Stimulated activated CD8-positive, alpha-beta memory T cell treated with anti-CD3 and anti-CD28 coated beads, Interleukin-4, amount 100 ng/mL, for 4 hours (primary cell): Measurements from ENCODE around the gene METTL26.

Experiments used
- DNase-seq, 2 donors: peaks; one replicate each; pipeline ENCODE4 v3.0.0-alpha.2; 2020; ENCODE audit warnings: low read depth in 2 of 2, low spot score in 1 of 2

METTL26 gene

DNA sequence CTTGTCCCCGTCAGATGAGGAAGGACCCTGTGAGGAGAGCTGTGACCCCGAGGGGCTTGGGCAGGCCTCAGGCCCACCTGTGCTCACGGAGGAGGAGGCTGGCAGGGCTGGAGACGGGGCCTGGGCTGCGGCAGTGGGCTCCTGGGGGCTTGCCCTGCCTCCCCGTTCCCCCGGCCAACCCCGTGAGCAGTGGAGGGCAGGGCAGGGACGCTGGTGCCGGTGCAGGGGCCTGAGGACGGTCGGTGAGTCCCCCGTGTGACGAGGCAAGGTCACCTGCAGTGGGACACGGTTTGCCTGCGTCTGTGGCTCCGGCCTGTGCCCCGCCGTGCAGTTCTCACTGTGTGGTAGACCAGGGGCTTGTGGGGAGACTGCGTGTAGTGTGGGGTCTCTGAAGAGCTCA, 23.5 kb upstream of the METTL26 start:
- no peak for DNase-seq

- DNase-seq: no peak
Measured at GRCh38 chr16:658679-659571, 22.8 kb upstream of the METTL26 start.

- no peak for DNase-seq
Measured at GRCh38 chr16:657487-657886, 21.4 kb upstream of the METTL26 start.

GRCh38 chr16:654034-654433, 17.9 kb upstream of the METTL26 start:
- DNase-seq: no peak

DNA sequence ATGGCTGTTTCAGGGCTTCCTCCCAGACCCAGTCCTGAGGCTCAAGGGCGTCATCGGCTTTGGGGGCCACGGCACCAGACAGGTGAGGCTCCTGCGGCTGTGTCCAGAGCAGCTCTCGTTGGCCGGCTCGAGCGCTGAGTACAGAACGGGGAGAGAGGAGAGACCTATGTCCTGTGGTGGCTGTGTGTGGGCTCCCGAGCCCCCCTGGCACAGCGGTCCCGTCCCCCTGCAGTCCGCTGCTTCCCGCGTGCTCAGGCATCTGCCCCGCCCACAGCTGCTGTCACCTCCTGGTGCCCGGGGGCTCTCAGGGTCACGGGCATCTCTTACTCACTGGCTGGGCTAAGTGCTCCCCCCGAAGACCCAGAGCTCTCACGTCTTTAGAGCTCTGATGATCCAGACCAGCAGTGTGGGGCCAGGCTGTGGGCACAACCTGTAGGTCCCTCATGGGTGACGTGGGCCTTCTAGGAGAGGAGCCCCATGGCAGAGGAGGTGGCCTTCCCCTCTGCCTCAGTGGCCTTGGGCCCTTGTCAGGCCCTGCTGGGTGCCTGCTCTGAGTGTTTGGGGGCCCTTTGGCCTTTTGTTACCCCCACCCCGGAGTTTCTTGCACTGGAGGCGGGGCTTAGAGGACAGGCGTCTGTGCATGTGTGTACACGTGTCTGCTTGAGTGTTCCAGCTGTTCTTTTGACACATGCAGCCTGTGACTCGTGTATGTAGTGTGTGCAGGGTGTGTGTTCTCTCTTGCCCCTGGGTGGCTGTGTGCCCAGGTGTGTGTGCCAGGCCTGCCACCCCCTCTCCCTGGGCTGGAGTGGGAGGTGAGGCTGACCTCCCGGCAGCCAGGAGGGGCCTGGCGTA, 16.6 kb upstream of the METTL26 start:
- no peak for DNase-seq

DNA sequence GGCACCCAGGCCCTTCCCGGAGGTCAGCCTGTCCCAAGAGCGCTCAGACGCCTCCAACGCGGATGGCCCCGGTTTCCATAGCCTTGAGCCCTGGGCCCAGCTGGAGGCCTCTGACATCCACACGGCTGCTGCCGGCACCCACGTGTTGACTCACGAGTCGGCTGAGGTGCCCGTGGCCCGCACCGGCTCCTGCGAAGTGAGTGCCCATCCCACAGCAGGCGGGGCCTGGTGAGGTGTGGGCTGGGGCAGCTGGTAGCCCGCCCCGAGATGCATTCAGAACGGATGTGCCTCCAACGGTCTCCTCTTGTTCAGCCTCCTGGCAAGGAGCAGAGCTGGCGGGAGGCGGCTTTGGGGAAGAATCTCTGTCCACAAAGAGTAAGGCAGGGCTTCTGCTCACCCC, 15.7 kb upstream of the METTL26 start:
- no peak for DNase-seq

DNA sequence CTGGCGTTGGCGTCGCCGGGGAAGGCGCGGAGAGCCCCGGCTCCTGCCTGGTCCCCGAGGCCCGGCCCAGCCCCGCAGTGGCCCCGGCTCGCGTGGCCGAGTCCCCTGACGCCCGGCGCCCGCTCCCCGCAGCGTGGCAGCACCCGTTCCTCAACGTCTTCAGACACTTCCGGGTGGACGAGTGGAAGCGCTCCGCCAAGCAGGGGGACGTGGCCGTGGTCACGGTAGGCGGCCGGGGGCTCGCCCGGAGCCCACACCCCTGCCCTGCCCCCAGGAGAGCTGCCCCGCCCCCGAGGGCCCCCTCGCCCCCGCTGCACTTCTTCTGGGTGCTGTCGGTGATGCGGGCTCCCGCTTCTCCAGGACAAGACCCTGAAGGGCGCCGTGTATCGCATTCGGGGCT, 13.5 kb upstream of the METTL26 start:
- DNase-seq: no peak

DNA sequence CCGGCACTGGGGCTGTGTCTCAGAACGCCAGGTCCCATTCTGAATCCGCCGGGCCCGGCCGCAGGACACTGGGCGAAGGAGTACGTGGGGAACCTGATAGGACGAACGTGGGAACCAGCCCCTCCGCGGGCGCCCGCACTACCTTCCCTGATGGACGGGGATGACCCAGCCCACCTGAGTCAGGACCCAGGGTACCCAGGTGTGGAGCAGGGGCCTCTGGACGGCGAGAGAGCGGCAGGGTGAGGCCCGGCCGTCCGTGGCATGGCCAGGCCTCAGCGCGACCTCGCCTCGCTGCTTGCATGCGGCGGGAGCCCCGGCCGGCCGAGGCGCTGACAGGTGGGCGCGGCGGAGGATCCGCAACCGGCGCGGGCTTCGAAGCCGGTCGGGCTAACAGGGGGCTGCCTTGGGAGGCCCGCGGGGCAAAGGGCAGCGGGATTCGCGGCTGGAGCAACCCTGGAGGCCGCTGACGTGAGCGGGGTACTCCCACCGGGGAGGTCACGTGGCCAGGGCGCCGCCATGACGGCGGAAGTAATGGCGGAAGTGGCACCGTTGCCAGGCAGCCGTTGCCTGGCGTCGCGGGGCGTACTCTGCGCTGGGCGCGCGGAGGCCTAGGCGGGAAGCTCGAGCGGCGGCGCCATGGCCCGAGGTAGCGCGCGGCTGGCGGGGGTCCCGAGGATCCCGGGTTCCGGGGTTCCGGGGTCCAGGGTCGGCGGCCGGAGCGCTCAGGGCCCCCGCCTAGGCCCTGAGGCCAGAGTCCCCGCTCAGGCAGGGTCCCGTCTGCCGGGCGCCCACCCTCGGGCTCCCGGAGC, 12.9 kb upstream of the METTL26 start, which contains the start of gene WDR90:
TSS of gene WDR90 (plus strand) at position 585 of the 809 bp plus-strand sequence. CDS start at position 637, 52 bp downstream.
- peak; percentile 86 to 87 for DNase-seq

DNA sequence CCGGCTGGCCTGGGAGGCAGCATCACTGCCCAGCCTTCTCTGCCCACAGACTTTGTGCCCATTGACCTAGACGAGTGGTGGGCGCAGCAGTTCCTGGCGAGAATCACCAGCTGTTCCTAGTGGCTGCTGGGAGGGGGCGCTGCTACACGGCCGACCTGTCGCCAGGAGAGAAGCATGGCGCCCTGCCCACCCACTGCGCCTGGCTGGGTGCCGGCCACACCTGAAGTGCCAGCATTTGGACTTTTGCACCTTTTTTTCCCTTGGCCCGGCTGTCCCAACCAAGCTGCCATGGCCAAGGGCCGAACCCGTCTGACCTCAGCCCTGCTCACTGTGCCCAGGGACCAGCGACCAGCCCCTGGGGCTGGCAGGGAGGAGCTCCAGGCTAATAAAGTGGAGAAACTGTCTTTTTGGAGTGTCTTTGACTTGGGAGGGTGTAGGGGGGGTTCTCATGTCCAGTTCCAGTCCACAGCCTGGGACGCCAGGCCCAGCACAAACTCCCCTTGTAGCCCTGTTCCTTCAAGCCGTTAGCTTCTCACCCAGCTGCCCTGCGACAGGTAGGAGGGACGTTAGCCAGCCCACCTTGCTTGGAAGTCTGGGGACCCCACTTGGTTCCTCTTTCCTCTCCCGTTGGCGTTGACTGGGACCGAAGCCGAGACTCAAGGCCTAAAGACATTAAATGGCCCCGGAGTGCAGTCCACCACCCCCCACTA, 12.1 kb upstream of the METTL26 start:
- no peak for DNase-seq

DNA sequence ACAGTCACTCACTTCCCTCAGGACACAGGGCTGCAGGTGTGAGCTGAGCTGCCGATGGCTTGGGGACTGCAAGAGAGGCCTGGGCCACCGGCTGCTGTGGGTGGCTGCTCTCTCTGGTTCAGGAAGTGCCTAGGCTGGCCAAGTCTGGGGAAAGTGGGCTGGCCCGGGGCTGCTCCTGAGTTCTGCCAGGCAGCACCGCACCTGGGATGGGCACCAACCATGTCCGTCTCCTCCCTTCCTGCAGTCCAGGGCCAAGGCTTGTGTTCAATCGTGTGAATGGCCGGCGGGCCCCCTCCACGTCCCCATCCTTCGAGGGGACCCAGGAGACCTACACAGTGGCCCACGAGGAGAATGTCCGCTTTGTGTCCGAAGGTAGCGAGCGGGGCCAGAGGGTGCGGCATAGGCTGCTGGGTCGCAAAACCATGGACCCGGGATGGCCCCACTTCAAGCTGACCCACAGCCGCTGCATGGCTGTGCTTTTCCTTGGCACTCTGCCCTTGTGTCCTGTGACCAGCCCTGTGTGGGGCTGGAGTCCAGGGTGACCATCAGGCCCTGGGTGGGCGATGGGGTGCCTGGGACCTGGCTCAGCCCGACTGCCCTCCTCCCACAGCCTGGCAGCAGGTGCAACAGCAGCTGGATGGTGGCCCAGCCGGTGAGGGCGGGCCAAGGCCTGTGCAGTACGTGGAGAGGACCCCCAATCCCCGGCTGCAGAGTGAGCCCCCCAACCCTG, 11.2 kb upstream of the METTL26 start:
- DNase-seq: no peak

DNA sequence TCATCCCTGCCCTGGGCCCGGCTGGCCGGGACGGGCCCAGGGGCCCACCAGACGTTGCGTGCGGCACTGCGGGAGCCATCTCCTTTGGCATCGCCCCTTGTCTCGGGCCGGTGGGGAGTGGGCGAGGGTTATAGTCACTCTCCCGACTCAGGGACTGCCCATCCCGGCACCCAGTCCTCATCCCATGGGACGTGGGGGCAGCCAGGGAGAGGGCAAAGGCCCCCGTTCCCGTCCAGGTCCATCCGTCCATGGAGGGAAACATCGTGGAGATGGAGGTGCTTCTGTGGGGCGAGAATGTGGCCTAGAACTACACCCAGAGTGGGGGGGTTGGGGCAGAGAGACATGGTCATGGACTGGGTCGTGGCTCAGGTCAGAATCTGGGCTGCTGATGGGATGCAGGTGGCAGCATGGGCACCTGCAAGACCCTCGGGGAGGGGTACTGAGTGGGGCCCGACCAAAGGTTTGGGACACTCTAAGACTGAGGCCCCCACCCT, 10.6 kb upstream of the METTL26 start:
- DNase-seq: no peak

DNA sequence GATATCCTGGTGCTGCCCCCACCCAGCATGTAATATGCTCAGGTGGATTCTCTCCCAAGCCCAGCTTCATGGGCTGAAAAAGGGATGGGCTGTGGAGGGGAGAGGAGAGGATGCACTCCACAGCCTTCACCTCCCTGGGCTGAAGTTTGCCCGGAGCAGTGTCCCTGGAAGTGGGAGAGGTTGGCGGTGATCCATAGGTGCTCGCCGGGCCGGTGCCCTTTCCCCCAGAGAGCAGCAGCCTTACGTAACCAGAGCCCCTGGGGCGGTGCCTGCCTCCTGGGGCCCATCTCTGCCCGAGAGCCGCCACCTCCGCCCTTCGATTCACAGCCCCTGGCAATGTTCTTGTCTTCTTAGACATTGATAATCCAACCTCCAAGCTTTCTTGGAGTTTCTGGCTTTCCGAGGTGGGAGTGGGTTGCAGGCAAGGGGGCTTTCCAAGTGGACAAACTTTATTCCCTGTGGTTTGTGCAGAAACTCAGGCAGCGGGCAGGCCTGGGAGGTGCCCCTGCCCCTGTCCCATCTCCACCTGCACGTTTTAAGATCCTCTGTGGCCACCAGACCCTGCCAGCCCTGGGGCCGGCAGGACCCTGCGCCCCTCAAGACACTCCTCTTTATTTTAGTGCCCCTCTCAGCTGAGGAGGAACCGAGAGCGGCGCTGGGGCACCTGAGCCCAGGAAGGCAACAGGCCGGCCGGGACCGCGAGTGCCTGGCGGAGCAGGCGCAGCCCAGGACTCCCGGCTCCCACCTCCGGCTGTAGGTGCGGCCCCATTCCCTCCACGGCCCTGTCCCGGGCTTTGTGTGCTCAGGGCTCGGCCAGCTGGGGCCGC, 10.0 kb upstream of the METTL26 start:
- no peak for DNase-seq

GRCh38 chr16:644556-644955, 8.5 kb upstream of the METTL26 start:
- no peak for DNase-seq

- DNase-seq: no peak
Measured at GRCh38 chr16:643050-643368, 6.9 kb upstream of the METTL26 start.

DNA sequence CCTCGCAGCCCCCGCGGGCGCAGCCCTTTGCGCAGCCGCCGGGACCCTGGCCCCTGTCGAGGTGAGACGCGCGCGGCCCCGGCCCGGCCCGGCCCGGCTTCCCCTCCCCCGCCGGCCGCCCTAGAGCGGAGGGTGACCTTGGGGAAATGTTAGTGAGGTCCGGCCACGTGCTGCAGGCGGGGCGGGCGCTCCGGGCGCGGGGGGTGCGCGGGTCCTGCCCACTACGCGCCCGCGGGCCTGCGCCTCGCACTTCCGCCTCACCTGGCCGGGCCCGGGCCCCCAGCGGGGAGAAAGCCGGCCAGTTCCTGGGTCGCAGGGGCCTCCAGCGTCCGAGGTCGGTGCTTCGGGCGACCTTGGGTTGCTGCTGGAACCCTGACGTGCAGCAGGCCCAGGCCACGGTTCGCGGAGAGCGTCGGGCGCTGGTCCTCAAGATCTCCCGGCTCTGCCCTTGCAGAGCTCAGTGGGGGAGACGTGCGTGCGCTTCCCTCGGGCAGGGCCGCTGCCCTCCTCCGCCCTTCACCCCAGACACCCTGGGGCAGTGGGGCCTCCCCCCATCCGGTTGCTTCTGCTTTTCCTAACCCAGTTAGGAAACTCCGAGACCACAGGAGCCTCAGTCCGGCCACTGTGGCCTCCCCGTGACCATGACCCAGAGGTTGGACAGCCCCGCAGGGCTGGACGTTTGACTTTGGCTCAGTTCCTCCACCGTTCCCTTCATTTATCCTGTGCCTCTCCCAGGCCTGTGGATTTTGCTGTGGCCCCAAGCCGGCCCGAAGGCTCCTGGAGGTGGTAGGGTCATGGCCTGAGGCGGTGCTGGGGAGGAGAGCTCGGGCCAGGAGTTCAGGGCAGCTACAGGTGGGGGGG, 6.3 kb upstream of the METTL26 start:
- DNase-seq: no peak

DNA sequence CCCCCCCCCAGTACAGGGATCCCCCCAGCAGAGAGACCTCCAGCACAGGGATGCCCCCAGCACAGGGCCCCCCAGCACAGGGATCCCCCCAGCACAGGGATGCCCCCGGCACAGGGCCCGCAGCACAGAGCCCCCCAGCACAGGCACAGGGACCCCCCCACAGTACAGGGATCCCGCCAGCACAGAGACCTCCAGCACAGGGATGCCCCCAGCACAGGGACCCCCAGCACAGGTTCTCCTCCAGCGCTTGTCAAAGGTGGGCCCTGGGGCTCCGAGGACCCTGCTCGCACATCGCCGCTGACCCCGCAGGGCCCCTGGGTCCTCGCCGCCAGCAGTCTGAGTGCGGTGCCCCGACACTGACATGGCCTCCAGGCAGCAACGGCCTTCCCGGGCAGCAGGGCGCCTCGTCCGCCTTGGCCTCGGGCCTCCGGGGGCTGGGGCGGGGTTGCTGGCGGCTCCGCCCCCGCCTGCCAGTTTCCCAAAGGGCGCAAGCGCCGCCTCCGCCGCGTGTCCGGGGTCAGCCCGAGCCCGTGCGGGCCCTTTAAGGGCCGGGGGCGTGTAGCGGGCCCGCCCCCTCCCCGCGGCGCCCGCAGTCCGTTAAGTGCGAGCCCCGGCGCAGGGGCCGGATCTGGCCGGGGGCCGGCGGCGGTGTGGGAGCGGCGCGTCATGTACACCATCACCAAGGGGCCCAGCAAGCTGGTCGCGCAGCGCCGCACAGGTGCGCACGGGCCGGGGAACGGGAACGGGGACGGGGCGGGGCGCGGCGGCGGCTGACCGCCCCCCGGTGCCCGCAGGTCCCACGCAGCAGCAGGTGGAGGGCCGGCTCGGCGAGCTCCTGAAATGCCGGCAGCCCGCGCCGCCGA, 5.5 kb upstream of the METTL26 start, which contains the start of gene MCRIP2:
TSS of gene MCRIP2 (plus strand) at position 503 of the 863 bp plus-strand sequence. CDS start at position 667, 164 bp downstream.
- DNase-seq: peak in 1 of 2 donors; percentile 42

DNA sequence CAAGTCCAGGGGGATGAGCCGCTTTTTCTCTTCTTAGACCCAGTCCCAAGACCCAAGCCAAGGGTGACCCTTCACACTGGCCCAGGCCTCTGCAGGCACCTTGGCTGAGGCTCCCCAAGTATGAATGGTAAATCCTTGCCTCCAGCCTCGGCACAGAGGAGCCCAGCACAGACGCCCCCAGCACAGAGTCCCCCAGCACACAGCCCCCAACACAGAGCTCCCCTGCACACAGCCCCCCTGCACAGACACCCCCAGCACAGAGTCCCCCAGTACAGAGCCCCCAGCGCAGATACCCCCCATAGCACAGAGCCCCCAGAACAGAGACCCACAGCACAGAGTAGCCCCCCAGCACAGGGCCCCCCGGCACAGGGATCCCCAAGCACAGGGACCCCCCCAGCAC, 4.5 kb upstream of the METTL26 start:
- no peak for DNase-seq
